22Rv1 (cell line): ENCODE measurements around the gene NLRC3.

Source experiments
- H3K27ac ChIP-seq: fragments of 450-650 bp; 2 replicates; pipeline ENCODE4 v1.5.1; 2017
- ZFX ChIP-seq: fragments of 450-650 bp; IDR thresholded peaks from 2 replicates; pipeline ENCODE4 v1.6.1; 2017; ENCODE audit warnings: antibody characterized with exemption, borderline replicate concordance
- TF ChIP-seq, protein P1 (sequence below): fragments of 450-650 bp; IDR thresholded peaks from 2 replicates; pipeline ENCODE4 v1.5.1; 2017; ENCODE audit warnings: mild to moderate bottlenecking

NLRC3 gene

GRCh38 chr16:3597226-3597625, 20.0 kb upstream of the NLRC3 start:
- no peak for TF ChIP-seq ZFX
- TF ChIP-seq, protein P1, sequence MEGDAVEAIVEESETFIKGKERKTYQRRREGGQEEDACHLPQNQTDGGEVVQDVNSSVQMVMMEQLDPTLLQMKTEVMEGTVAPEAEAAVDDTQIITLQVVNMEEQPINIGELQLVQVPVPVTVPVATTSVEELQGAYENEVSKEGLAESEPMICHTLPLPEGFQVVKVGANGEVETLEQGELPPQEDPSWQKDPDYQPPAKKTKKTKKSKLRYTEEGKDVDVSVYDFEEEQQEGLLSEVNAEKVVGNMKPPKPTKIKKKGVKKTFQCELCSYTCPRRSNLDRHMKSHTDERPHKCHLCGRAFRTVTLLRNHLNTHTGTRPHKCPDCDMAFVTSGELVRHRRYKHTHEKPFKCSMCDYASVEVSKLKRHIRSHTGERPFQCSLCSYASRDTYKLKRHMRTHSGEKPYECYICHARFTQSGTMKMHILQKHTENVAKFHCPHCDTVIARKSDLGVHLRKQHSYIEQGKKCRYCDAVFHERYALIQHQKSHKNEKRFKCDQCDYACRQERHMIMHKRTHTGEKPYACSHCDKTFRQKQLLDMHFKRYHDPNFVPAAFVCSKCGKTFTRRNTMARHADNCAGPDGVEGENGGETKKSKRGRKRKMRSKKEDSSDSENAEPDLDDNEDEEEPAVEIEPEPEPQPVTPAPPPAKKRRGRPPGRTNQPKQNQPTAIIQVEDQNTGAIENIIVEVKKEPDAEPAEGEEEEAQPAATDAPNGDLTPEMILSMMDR, result no peak
- H3K27ac ChIP-seq, result no peak overlapping the region

DNA sequence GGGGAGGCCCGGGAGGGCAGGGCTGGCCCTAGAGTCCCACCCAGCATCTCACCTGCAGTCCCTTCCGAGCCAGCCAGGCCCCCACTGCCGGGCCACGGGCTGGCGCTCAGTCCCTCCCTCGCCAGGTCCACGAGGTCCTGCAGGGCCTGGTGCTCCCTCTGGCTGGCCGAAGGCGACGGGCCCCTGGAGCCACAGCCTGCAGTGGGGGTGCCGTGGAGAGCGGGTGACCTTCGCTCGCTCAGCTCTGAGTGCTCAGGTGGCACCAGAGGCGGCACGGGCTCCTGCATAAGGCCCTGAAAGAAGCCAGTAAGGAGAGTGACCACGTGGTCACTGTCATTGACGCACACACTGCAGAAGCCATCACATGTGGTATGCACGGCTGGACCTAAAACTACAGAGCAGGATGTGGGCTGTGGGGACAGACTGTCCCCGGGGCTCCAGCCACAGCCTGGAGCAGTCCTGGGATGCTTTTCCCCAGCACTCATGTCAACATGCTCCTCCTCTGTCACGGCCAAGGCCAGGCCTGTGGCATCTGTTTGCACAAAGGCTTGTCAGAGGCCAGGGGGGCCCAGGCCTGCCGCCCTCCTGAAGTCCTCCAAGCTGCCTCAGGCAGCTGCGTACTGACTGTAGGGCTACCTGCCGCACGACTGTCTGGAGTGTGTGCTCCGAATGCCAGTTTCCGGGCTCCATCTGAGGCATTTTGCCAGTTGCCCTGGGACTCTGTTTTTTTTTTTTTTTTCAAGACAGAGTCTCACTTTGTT, 19.1 kb upstream of the NLRC3 start:
- no peak for TF ChIP-seq ZFX
- TF ChIP-seq, protein P1, result no peak
- no peak overlapping the region for H3K27ac ChIP-seq

DNA sequence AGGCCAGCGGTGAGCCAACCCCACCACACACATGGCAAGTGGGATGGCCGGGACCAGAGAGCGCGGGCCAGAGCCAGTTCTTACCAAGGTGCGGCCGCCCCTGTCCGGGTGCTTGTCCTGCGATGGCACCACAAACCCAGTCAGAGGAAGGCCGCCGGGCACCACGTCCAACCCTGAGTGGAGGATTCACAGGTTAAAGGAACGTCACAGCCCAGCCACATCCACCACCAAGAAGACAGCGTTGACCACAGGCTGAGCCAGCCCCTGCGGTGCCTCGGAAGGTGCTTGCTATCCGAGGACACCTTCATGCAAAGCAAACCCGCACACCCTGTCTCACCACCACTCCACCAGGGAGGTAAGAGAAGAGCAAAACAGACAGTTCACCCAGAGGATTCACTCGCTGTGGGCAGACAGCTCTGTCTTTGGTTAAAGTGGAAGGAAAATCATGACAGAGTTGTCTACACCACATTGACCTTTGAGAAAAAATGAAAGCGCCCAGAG, 18.4 kb upstream of the NLRC3 start:
- no peak for TF ChIP-seq ZFX
- TF ChIP-seq, protein P1, result no peak
- H3K27ac ChIP-seq, result no peak overlapping the region

DNA sequence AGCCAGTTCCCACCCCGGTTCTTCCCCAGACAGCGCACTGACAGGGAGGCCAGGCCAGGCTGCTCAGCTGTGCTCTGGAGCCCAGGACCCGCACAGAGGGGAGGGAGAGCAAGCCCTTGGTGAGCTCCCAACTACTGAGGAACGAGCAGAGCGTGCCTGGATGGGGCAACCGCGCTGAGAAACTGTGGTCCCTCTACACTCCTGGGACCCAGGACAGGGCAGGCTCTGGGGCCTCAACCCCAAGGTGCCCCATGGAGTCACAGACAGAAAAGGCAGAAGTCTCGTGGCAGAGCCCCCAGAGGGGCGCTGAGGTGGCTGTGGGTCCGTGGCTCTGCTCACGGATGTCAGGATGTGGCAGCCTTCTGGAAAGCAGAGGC, 17.9 kb upstream of the NLRC3 start:
- no peak overlapping the region for H3K27ac ChIP-seq
- TF ChIP-seq, protein P1, result no peak
- TF ChIP-seq ZFX, result no peak

GRCh38 chr16:3594316-3595109, 17.3 kb upstream of the NLRC3 start:
- no peak for TF ChIP-seq ZFX
- TF ChIP-seq, protein P1, result no peak
- H3K27ac ChIP-seq, result no peak overlapping the region

DNA sequence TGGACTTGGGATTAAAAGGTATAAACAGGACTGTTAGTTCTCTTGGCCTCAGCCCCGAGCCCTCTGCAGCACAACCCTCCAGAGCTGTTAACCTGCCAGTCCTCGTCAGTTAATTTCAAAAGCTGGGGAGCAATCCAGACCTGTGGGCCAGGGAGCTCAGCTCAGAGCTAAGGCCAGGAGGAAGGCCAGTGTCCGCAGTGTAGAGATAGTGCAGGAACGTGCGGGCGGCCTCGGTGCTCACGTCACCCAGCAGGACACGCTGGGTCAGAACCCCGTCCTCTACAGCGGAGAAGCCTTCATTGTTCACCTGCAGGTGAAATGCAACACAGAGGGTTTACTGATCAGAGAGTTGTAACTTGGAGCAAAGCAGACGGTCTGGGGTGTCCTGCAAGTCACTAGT, 15.4 kb upstream of the NLRC3 start:
- no peak overlapping the region for H3K27ac ChIP-seq
- no peak for TF ChIP-seq ZFX
- TF ChIP-seq, protein P1, result no peak

- H3K27ac ChIP-seq, result no peak overlapping the region
- TF ChIP-seq ZFX, result no peak
- TF ChIP-seq, protein P1, result no peak
Observed at GRCh38 chr16:3591991-3592390, 14.8 kb upstream of the NLRC3 start.
